Tibial nerve (tissue), 4 donors: ENCODE measurements around the gene NIT2. TPM values are rescaled to one million over a fixed set of nuclear protein-coding genes. Genes with fewer than 3 reads are reported as not detected.
"Not testable (repeated sequence)": the region's sequence is repeated elsewhere in the genome, so short reads cannot be mapped to it uniquely, and the experiment has no call there.

ENCODE experiments used
- DNase-seq, 2 donors: peaks; one replicate each; pipeline ENCODE4 v3.0.0-alpha.2; 2019; ENCODE audit warnings: low spot score in 2 of 2
- H3K27ac ChIP-seq, 4 donors: fragments of 200-600 bp; sonication (generic) in 3 of 4; one replicate each; pipeline ENCODE4 v1.5.1; 2017 to 2019; ENCODE audit warnings: mild to moderate bottlenecking in 1 of 4
- H3K27me3 ChIP-seq, 2 donors: fragments of 200-600 bp; sonication (generic) in 1 of 2; one replicate each; pipeline versions ENCODE4 v1.5.1 to v1.6.0; 2017 to 2019
- H3K36me3 ChIP-seq, 3 donors: fragments of 200-600 bp; sonication (generic); one replicate each; pipeline ENCODE4 v1.5.1; 2018 to 2019
- H3K4me1 ChIP-seq, 4 donors: fragments of 200-600 bp; sonication (generic) in 3 of 4; one replicate each; pipeline ENCODE4 v1.5.1; 2017 to 2019
- H3K4me3 ChIP-seq, 4 donors: fragments of 200-600 bp; sonication (generic) in 3 of 4; one replicate each; pipeline ENCODE4 v1.5.1; 2017 to 2019; ENCODE audit warnings: mild to moderate bottlenecking in 1 of 4, moderate library complexity in 1 of 4
- H3K9me3 ChIP-seq, 4 donors: fragments of 200-600 bp; sonication (generic) in 3 of 4; one replicate each; pipeline ENCODE4 v1.5.1; 2017 to 2019
- EP300 ChIP-seq, 2 donors: sonication (generic); formaldehyde crosslinking; IDR thresholded peaks; one replicate each; pipeline ENCODE4 v1.6.1; 2017; ENCODE audit warnings: antibody characterized with exemption in 2 of 2, mild to moderate bottlenecking in 1 of 2
- POLR2A ChIP-seq, 2 donors: fragments of 450-650 bp; IDR thresholded peaks; one replicate each; pipeline ENCODE4 v1.6.1; 2017; ENCODE audit warnings: antibody characterized with exemption in 2 of 2, mild to moderate bottlenecking in 2 of 2, moderate library complexity in 2 of 2
- WGBS, 2 donors: methylation state at CpG; one replicate each; pipeline ENCODE4 v1.1.5; 2018; 5-methylcytosine and 5-hydroxymethylcytosine counted together
- total RNA-seq, 4 donors: library from RNA; depleted of rRNA; stranded (reverse); fragments of >200 nt; gene quantifications; one replicate each; pipeline ENCODE4 v1.1.0, GENCODE V29; 2016
- TF ChIP-seq, protein P1 (sequence below), 5 experiments: fragments of 200-600 bp in 3 of 5; fragments of 450-650 bp in 2 of 5; sonication (generic) in 3 of 5; IDR thresholded peaks; one replicate each; pipeline ENCODE4 v1.5.1; 2016 to 2019; ENCODE audit warnings: antibody characterized with exemption in 5 of 5, mild to moderate bottlenecking in 3 of 5, moderate library complexity in 2 of 5

The NIT2 gene
- total RNA-seq, 4 donors from 2014 or later, result 32.9 to 43.5 (median 37.4) TPM

DNA sequence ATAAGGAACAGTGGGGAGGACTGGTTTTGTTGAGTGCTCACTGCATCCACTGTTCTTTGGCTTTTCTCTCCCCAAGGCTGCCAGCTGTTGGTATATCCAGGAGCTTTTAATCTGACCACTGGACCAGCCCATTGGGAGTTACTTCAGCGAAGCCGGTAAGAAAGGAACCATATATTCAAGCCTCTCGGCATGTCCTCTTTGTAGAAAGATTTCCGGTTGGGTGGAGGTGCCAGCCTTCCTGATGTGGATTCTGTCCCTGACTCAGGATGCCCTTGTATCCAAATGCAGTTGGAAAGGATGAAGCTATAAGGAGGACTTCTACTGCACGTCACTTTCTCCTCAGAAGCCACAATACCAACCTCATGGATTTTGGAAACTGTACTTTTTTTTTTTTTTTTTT, 14.2 kb downstream of the NIT2 start:
- no peaks in the 10 kb centered on the region for H3K9me3 ChIP-seq
- no peak for TF ChIP-seq EP300 (IDR thresholded peaks at IDR 0.05)
- TF ChIP-seq, protein P1, sequence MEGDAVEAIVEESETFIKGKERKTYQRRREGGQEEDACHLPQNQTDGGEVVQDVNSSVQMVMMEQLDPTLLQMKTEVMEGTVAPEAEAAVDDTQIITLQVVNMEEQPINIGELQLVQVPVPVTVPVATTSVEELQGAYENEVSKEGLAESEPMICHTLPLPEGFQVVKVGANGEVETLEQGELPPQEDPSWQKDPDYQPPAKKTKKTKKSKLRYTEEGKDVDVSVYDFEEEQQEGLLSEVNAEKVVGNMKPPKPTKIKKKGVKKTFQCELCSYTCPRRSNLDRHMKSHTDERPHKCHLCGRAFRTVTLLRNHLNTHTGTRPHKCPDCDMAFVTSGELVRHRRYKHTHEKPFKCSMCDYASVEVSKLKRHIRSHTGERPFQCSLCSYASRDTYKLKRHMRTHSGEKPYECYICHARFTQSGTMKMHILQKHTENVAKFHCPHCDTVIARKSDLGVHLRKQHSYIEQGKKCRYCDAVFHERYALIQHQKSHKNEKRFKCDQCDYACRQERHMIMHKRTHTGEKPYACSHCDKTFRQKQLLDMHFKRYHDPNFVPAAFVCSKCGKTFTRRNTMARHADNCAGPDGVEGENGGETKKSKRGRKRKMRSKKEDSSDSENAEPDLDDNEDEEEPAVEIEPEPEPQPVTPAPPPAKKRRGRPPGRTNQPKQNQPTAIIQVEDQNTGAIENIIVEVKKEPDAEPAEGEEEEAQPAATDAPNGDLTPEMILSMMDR (IDR thresholded peaks at IDR 0.05), result no peak
- TF ChIP-seq POLR2A (IDR thresholded peaks at IDR 0.05), result no peak
- DNase-seq, result no peak
- no peak overlapping the region for H3K27ac ChIP-seq
- H3K4me1 ChIP-seq, result no peaks in the 10 kb centered on the region
- no peaks in the 10 kb centered on the region for H3K27me3 ChIP-seq
- H3K4me3 ChIP-seq, result no peak overlapping the region
- peaks cover 0 to 87% (median 20%) of the 10 kb centered on the region in 3 donors for H3K36me3 ChIP-seq
- 93 to 94% methylated on average over 5 of the region's 5 CpGs for WGBS, 2 donors

DNA sequence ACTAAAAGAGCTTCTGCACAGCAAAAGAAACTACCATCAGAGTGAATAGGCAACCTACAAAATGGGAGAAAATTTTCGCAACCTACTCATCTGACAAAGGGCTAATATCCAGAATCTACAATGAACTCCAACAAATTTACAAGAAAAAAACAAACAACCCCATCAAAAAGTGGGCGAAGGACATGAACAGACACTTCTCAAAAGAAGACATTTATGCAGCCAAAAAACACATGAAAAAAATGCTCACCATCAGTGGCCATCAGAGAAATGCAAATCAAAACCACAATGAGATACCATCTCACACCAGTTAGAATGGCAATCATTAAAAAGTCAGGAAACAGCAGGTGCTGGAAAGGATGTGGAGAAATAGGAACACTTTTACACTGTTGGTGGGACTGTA, 17.2 kb downstream of the NIT2 start:
- WGBS, 2 donors, result 20 to 100% methylated on average over 1 to 2 of the region's 2 CpGs
- not testable (repeated sequence) for DNase-seq, H3K9me3 ChIP-seq, H3K4me1 ChIP-seq, H3K27me3 ChIP-seq, H3K4me3 ChIP-seq, H3K27ac ChIP-seq
- H3K36me3 ChIP-seq, result peaks cover 2 to 86% (median 29%) of the 10 kb centered on the region in 3 donors

DNA sequence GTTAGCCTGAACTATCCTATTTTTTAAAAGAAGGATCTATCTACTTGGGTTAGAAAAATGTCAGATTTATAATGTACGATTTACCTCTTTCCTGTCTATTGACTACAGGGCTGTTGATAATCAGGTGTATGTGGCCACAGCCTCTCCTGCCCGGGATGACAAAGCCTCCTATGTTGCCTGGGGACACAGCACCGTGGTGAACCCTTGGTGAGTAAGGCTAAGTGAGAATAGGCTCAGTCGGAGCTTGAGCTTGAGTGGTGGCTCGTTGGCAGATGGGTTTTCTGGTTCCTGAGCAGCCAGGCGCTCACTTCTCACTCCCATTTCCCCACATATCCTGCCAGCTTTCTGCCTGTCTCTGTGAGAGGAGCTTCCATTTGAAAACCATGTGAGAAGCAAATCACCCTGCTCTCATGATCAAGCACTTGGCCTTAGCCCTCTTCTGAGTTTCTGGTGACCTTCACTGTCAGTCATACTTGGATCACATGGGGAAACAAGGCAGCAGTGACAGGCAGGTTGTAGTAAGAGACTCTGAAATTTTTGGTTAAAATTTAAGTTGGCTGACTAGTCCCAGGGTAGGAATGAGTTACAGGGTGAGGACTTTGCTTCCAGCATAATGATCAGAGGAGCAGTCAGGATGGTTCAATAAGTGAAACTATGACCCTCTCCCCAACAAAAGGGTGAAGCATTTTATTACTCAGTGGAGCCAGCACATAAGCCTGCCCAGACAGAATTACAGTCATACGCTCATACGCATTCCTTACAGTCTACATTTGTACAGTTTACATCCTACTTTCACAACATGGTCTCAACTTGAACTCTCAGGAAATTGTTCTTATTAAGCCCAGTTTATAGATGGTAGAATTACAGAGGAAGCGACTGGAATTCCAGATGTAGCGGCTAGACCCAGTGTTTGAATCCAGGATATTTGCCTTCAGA, 18.0 kb downstream of the NIT2 start:
- no peak overlapping the region for H3K4me3 ChIP-seq
- no peak for DNase-seq
- no peak for TF ChIP-seq EP300 (IDR thresholded peaks at IDR 0.05)
- TF ChIP-seq, protein P1 (IDR thresholded peaks at IDR 0.05), result no peak
- H3K4me1 ChIP-seq, result no peaks in the 10 kb centered on the region
- 91 to 96% methylated on average over 10 of the region's 10 CpGs for WGBS, 2 donors
- no peak overlapping the region for H3K27ac ChIP-seq
- H3K27me3 ChIP-seq, result no peaks in the 10 kb centered on the region
- H3K9me3 ChIP-seq, result no peaks in the 10 kb centered on the region
- peaks cover 2 to 85% (median 29%) of the 10 kb centered on the region in 3 donors for H3K36me3 ChIP-seq

DNA sequence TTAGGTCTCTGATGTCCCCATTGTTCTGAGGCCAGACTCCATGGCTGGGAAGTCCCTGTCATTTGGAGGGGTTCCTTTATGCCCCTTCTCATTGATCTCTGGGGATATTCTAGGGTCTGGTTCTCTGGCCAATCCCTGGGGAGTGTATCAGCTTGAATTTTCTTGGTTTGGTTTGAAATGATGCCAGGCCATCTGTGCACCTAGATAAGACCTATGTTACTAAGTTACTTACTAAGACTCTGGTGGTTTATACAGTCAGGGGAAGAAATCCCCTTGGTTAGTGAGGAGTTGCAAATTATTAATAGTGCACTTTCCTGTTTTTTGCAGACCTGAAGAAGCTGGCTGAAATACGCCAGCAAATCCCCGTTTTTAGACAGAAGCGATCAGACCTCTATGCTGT, 20.3 kb downstream of the NIT2 start:
- Histone ChIP-seq H3K9me3 (no peaks in the 10 kb centered on the region), H3K36me3 (peaks cover 2 to 82% (median 29%) of the 10 kb centered on the region in 3 donors), H3K27ac (no peak overlapping the region), H3K4me1 (no peaks in the 10 kb centered on the region), H3K4me3 (no peak overlapping the region), H3K27me3 (no peaks in the 10 kb centered on the region)
- DNase-seq, result no peak
- TF ChIP-seq POLR2A (IDR thresholded peaks at IDR 0.05), result no peak
- TF ChIP-seq EP300 (IDR thresholded peaks at IDR 0.05), result no peak
- TF ChIP-seq, protein P1 (IDR thresholded peaks at IDR 0.05), result no peak
- WGBS, 2 donors, result 93 to 98% methylated on average over 3 of the region's 3 CpGs

DNA sequence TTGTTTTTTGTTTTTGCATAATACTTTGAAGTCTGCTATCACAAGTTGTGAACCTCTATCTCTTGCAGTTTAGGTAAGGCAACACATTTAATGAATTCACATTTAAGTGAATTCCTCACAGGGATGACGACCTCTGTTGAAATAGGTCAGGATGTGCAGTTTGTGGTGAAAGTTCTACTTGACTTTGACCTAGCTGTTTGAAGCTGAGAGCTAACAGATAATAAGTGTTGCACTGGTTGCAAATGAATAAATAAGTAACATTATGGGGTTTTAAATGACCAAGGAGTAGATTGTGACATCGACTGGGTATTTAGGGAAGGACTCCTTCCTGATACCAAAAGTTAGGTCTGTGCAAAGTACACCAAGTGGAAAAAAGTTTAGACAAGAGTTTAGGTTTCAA, 23.9 kb downstream of the NIT2 start:
- DNase-seq, result no peak
- 86 to 88% methylated on average over 2 of the region's 2 CpGs for WGBS, 2 donors
- Histone ChIP-seq H3K4me3 (no peak overlapping the region), H3K36me3 (peaks cover 2 to 95% (median 12%) of the 10 kb centered on the region in 3 donors), H3K9me3 (peaks cover 0 to 7% (median 0%) of the 10 kb centered on the region in 4 donors), H3K27ac (no peak overlapping the region), H3K4me1 (no peaks in the 10 kb centered on the region), H3K27me3 (no peaks in the 10 kb centered on the region)
- TF ChIP-seq, protein P1 (IDR thresholded peaks at IDR 0.05), result no peak
- TF ChIP-seq EP300 (IDR thresholded peaks at IDR 0.05) (no peak), POLR2A (IDR thresholded peaks at IDR 0.05) (no peak)
